Pons (tissue), 1 donor: Measurements from ENCODE around the gene MBLAC1.
A peak's percentile ranks its signal among the peaks of the same experiment; 100 is the strongest.

Experiments used
- DNase-seq: peaks from one replicate; pipeline ENCODE4 v3.0.0-alpha.2; 2016; ENCODE audit warnings: low spot score

MBLAC1 gene

DNA sequence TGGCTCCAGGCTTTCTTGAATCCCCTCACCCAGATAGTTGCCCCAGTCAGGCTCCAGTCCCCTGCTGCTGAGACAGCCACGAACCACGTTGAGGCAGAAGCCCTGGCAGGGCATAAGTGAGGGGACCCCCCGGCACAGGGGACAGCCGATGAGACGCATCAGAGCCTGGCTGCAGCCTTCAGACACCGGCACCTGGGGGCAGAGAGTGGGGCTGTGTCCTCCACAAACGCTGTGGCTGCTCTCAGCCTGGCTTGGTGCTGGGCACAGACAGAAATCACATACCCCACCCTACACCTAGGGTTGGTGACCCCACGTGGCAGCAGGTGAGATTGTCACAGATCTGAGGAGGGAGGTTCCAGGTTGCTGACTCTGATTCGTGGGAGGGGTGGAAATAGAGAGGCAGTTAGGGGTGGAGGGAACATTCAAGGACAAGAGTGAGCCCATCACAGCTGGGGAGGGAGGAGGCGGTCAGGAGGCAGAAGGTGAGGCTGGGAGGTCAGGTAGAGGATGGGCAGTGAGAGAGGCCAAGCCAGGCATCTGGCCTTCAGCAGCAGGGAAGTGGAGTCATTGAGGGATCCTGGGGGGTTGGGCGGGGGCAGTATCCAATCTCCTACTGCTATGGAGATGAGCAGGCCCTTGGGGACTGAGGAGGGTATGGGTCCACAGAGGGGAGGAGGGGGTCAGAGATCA is 47.2 kb downstream of the MBLAC1 start:
- no peak for DNase-seq

DNA sequence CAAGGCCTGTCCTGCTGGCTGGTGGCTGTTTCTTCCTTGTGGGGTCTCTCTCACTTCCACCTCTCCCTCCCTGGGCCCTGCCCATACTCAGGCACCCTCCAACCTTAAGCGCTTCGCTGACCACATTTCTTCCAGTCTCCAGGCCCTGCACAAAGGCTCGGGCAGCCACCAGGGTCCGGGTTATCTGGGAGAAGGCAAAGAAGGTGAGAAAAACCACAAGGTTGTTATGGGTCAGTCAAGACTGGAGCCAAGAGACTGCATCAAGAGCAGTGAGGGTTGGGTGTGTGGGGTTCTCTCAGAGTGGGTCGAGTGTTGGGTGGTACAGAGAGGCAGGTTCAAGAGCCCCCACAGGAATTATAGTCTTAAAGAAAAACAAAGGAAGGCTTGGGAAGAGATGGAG is 47.8 kb downstream of the MBLAC1 start:
- no peak for DNase-seq

DNA sequence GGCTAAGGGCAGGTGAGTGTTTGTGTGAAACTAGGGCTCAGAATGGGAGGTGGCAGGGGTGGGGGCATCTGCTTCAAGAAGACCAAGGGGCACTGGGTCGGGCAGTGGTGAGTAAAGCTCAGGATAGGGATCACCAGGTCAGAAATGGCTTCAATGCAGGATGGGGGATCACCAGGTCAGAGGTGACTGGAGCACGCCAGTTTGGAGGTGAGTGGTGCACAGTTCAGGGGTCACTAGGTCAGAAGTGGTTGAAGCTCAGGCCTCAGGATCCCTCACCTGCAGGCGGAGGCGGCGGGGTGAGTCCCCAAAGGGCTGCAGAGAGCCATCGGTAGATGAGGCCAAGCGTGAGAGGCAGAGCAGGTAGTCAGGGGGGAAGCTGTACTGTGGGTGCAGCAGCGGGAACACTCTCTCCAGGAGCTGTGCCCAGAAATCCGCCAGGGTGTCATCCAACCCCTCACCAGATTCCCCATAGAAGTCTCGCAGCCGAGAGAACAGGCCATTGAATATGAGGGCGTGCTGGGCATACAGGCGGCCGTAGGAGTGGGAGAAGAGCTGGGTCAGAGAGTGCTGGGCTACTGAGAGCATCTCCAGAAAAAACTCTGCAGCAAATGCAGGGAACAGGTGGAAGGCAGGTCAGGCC is 48.6 kb downstream of the MBLAC1 start:
- DNase-seq = no peak

DNA sequence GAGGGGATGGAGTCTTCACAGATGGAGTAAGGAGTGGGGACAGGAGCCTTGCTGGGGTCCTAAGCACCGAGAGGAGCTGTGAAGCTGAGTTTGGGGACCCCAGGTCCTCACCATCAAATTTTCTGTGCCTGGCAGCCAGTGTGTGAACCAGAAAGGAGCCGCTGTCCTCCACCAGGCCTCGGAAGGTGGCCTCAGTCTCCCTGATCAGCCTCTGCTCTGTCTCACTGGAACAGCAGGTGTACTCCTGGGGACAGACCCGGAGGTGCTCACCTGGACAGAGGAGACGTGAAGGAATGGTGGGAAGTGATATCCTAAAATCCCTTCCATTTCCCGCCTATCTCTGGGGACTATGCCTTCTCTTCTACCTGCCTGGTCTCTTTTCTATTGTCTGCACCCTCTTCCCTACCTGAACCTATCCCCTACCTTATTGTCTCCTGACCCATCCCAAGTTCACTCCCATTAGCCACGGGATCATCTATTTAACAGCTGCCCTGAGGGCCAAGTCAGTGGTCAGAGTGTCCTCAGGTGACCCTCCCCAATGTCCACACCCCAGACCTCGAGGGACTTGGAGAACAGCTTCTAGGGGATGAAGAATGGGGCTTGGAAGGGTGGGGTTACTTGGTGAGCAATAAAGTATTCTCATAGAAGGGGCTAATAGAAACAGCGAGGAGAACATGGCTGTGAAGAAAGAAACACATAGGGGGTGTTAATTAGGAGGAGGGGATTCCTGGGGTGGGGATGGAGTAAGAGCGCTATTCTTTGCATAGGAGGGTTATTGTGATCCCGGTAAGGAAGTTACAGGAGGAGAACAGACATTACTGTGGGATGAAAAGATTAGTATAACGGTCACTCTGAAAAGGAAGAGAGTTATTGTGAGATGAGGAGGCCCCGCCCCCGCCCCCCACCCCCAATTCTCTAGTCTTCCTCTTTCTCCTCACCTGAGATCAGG is 49.6 kb downstream of the MBLAC1 start:
- DNase-seq = no peak

DNA sequence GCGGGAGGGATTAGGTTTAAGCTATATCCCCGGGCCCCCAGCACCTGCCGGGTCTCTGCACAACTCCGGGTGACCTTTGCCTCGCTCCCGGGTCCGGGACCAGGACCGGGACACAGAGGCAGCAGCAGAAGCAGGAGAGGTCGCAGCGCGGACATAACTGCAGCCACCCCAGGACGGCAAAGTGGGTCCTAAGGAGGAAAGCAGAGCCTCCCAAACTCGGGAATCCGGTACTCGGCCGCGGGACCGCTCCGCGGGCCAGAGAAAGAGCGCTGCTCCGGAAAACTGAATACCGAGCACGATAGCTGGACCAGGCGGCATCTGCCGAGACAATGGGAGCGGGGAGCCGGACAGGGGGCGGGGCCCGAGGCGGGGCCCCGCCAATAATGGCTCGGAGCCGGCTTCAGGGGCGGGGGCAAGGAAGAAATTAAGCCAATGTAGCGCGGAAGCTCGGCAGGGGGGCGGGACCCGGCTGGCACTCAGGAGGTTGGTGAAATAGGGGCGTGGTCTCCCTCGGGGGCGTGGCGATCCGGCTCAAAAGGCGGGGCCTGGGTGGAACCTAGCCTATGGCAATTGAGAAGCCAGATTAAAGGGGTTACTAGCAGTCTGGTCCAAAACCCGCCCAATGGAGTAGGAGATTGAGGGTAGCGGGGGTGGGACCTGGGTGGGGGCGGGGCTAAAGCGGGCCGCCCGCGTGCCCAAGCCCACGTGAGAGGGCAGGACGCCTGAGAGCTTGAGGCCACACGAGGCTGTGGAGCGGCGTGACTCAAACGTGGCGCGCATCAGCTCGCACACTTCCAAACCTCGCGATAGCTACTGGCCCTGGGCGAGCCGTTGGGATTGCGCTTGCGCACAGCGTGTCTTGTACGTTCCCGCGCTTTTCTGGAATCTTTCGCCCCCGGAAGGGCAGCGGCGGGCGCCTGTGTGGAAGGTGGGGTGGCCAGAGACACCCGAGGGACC is 50.6 kb downstream of the MBLAC1 start, which contains the start of the genes GPC2 and STAG3:
GPC2 (minus strand) TSS at position 337 of the 957 bp plus-strand sequence; CDS start at position 155, 182 bp downstream.
STAG3 (plus strand) TSS at position 874 of the 957 bp plus-strand sequence. CDS start 2,639 bp downstream, outside the sequence.
- DNase-seq = peak; percentile 92
